Activated CD4-positive, alpha-beta T cell treated with anti-CD3 and anti-CD28 coated beads, Interleukin-2, amount 50 U/mL, for 48 hours (primary cell): Measurements from ENCODE around the gene SQSTM1.
A peak's percentile ranks its signal among the peaks of the same experiment; 100 is the strongest.

Experiments
- DNase-seq, 2 experiments: peaks; one replicate each; pipeline ENCODE4 v3.0.0-alpha.2; 2020

SQSTM1 gene

DNA sequence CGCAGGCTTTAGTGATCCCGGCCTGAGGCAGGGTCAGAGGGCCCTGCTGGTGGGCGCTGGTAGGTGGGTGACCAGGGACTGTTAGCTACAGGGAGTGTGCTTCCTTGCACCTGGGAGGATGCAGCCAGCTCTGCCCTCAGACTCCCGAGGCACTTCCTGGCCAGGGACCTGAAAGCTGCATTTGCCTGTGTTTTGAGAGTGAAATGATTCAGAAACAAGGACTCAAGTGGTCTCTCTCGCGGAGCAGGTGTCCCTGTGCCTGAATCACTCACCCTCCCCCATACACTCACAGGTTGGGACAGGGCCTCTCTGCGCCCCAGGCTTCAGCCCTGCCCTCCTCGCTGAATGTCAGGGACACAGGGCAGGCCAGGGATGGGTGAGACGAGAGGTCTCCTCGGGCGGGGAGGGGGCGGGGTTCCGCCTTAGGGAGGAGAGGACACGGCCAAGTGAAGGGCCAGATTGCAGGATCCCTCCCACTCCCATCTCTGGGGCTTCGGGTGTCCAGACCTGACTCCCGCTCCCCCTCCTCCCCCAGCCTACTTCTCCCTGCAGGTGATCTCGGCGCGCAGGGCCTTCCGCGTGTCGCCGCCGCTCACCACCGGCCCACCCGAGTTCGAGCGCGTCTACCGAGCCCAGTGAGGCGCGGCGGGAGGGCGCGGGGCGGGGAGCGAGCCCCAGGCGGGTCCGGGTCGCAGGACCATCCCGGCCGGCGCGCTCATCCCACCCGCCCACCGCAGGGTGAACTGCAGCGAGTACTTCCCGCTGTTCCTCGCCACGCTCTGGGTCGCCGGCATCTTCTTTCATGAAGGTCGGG lies 25.4 kb upstream of the SQSTM1 start:
- DNase-seq = peak in 1 of 2 experiments; percentile 29

DNA sequence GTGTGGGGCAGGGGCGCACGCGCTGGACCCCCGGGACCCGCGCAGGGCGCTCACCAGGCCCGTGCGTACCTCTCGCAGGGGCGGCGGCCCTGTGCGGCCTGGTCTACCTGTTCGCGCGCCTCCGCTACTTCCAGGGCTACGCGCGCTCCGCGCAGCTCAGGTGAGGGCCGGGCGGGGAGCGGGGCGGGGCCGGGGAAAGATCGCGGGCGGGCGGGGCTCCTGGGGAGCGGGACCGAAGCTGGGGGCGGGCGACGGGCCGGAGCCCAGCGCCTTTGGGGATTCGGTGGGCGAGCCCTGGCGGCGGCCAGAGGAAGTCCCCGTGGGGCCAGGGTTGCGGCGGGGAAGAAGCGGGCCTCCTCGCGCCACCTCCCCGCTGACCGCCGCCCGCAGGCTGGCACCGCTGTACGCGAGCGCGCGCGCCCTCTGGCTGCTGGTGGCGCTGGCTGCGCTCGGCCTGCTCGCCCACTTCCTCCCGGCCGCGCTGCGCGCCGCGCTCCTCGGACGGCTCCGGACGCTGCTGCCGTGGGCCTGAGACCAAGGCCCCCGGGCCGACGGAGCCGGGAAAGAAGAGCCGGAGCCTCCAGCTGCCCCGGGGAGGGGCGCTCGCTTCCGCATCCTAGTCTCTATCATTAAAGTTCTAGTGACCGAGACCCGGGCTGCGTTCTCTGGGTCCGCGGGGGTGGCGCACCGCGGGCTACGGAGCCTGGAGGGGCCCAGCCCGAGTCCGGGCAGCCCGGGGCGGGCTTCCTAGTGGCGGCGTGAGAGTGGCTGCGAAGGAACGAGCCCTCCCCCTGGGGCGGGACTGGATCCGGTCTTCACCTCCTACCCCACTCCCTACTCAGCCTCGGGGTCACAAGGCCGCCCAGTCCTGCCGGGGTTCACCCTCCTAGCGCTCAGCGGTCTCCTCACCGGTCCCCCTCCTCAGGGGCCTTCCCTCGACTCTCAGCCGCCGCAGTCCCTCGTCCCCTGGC lies 24.6 kb upstream of the SQSTM1 start:
- peak; percentile 75 to 78 for DNase-seq

DNA sequence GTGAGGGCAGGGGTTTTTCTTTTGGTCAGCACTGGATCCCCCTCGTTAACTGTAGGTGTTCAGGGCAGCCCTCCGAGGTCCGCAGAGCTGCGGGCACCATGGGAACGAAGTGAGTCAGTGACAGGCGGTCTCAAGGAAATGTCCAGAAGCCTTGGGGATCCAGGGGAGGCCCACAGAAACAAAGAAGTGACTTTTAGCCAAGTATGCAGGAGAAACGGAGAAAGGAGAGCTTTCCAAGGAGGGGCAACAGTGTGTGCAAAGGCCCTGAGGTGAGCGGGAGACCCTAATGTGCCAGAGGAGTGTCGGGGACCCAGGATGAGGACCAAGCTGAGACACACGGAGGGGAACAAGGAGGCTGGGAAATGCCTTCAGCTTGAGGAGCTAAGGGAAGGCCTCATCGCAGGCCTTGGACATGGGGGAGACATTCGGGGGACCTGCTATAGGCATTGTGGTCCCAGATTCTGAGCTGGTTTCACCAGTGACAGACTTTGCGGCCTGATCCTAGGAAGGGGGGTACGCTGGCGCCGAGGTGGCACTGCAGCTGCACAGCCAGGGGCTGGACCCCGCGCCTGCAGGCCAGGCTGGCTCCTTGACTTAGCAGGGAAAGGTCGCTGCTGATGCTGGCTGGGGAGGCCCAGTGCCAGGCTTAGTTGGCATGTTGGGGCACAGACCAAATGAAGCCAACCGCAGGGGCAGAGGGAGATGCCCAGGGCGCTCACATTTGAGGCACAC lies 23.7 kb upstream of the SQSTM1 start:
- DNase-seq = no peak

DNA sequence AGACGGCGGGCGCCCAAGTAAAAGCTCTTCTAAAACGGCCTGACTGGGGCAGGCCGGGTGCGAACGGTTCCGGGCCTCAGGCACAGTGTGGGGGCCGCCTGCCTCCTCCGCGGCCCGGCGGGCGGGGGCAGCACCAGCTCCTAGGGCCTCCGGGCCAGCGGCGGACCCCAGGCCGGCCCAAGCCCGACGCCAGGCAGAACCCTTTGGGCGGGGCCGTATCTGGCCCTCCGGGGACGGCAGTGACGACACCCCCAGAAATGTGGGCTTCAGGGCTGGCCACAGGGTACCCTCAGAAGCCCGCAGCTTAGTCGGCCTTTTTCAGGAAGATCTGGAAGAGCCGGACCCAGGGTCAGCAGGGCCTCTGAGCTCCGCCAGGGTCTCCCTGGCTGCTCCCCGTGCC lies 23.0 kb upstream of the SQSTM1 start:
- DNase-seq = no peak

DNA sequence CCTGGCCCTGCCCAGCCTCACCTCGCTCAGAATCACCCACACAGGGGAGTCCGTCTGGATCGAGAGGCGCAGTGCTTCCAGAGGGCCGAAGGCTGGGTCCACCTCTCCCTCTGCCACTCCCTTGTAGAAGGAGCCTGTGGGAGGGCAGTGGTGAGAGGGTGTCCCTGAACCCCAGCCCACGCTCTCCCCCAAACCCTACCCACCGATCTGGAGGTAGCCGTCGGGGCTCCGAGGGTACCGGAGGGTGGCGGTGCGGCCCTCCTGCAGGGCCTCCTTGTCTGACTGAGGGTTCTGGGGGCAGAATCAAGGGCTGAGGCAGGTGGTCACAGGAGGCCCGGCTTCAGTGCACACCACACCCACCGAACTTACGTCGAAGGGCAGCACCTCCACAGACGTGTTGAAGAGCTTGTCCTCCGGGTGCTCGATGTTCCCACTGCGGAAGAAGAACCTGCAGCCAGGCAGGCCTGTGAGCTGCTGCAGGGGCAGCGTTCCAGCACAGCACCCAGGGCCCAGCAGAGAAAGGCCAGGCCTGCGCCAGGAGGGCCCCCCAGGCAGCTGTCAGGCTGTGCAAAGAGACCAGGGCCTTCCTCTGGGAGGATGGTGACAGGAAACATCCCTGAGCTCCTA lies 22.4 kb upstream of the SQSTM1 start:
- no peak for DNase-seq

DNA sequence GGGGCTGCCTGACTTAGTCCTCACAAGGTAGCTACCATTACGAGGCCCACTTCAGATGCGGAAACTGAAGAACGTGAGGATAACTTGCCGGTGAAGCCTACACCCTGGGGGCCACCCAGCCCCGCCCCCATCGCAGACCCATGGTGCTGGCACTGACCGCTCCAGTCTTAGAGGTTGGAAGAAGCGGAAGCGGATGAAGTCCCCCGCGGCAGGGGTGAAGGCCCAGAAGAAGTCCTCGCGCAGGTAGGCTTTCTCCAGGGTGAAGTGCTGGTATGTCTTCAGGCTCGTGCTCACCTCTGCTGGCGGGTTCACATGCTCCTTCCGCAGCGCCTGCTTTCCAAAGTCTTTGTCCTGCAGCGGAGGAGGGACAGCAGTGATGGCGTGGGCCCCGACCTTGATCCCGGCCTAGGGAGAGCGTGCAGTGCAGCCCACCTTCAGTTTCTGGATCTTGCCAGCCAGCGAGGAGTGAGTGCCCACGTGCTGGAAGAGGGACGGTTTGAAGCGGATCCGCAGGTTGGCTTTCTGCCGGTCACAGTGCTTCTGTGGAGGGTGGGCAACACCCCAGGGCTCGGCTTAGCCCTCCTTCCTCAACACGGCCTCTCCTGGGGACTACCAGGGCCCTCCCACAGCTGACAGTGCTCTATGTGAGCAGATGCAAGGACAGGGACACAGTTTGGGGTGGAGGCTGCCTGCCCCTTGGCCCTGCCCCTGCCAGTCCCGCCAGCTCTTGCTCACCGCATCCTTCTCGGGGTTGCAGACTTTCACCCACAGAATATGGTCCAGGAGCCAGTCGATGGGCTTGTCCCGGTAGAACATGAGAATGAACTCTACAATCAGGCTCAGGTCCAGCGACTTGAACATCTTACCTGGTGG lies 21.7 kb upstream of the SQSTM1 start:
- no peak for DNase-seq

DNA sequence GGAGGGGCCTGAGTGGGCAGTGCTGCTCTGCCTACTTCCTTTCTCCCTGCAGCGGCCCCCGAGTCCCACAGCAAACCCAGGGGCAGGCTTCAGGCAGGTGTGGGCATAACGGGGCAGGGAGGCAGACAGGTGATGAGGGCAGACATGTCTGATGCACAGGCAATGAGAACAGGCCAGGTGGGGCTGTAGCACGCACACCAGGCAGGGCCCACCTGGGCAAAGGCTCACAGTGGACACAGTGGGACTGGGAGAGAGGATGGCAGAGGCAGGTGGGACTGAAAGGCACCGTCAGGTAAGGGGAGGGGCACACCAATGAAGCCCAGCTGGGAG lies 21.1 kb upstream of the SQSTM1 start:
- no peak for DNase-seq

DNA sequence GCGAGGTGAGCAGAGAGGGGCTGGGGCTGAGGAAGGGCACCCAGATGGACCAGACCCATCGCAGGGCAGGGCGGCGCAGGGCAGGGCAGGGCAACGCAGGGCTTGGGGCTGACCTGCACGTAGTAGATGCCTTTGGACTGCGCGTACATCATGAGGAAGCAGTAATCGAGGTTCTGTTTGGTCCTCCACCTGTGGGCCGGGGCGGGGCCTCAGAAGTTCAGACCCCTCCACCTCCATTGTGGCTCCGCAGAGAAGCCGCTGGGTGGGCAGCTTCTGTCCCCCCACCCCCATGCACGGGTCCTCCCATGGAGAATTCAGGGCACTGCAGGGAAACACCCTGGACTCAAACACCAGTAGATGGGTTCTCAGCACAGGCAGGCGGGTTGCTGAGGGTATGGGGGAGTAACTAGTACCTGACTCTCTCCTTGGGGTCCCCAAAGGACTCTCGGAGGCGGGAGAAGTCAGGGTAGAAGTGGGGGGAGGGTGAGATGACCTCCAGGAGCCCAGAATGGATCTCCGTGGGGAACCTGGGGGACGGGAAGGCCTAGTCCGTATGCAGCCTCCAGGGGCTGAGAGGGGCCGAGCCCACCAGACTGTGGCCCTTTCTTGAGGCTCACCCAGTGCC lies 20.5 kb upstream of the SQSTM1 start:
- DNase-seq = no peak

DNA sequence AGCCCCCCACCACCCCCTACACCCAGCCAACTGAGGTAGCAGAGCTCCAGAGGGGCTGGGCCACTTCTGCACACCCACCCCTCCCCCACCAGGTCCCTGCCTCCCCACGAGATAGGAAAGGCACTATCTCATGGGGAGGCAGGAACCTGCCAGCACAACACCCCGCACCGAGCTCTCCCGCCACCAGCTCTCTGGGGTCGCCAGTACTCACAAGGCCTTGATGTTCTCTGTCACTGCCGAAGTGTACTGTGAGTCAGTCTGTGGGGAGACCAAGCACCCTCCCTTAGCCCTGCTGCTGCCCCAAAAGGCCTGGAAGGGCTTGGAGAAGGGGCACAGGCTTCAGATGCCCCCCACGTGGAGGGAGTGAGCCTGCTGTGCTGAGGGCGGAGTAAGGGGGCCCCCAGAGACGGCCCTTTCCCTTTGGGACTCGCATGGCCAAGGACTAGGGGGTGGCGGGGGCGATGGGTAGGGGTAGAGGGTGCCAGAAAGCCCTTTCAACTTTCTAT lies 20.0 kb upstream of the SQSTM1 start:
- no peak for DNase-seq

DNA sequence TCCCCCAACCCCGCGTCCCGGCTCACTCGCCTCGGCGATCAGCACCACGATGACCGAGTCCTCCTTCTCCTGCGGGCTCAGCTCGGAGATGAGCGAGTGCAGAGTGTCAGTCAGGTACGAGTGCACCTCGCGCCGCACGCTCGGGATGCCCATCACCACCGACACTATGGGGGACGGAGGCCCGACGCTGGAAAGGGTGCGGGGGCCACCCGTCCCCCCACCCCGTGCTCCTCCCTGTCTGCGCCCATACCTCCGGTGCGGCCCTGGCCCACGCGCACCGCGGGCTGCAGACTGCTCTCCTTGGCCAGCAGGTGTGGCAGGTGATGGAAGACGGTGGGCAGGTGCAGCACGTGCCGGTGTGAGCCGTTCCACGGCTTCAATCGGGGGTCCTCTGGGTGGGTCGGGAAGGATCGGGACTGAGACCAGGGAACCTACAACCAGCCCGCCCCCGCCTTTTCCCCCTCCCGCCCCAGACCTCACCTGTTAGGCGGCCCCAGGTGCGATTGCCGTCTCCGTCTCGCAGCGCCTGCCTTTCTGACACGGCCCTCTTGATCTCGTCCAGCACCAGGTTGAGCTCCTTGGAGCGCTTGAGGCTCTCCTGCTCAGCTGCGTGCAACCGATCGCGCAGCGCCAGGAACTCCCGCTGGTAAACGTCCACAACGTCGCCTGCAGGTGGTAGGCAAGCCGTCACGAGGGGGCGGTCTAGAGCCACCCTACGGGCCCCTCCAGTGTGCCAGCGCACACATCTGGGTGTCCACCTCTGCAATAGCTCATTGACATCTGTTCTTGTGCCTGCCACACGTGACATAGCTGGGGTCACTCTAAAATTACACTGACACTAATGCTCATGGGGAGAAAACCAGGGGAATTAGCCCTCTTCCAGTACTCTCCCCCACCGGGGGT lies 19.1 kb upstream of the SQSTM1 start:
- DNase-seq = peak; percentile 92

DNA sequence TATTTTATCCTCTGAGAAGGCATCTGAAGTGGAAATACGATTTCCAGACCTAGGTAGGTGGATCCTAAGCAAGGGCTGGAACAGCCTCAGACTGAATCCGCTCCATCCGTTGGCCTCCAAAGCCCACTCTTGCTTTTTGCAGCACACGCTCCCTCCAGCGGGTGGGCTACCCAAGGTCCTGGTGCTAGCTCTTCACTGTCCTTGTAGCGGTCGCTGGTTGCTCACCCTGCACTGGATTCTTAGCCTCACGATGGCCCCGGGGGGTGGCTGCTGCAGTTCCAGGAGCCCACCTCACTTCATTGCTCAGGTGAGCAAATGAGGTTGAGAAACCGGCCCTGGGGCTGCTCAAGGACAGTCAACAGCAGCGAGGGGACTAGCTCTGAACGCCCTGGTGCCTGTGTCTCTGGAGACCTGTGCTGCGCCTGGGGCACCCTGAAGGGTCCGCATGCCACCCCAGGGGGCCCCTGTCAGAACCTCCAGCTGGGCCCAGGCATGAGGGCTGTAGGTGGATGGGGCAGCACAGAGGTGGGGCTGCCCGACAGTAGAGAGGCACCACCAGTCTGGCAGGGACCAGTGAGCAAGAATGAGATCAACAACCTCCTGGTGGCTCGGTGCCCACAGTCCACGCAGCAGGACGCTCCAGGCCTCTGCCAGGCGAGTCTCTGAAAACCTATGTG lies 18.4 kb upstream of the SQSTM1 start:
- no peak for DNase-seq

DNA sequence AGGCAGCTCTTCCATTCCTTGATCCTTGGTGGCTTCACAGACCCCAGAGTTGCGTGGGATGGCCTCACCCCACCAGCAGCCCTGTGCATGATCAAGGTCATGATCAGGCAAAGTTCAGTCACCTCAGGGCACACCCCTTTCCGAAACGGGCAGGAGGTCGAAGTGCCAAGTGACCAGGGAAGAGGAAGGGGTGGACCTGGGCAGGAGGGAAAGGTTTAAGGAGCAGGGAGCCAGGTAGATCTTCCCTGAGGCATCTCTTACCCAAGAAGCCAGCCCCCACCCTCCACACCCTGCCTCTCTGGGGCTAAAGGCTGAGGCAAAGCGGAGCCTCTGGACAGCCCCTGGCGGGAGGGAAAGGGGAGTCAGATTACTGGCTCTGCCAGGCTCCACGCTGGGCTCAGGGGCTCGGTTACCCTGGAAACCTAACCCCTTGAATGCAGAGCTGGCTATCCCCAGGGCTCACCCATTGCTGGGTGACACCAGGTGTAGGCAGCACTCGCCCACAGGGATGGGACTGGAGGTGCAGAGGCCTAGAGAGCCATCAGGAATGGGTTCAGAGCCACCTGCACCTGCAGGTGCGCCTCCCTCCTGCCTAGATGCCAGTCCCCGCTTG lies 17.6 kb upstream of the SQSTM1 start:
- DNase-seq = no peak

DNA sequence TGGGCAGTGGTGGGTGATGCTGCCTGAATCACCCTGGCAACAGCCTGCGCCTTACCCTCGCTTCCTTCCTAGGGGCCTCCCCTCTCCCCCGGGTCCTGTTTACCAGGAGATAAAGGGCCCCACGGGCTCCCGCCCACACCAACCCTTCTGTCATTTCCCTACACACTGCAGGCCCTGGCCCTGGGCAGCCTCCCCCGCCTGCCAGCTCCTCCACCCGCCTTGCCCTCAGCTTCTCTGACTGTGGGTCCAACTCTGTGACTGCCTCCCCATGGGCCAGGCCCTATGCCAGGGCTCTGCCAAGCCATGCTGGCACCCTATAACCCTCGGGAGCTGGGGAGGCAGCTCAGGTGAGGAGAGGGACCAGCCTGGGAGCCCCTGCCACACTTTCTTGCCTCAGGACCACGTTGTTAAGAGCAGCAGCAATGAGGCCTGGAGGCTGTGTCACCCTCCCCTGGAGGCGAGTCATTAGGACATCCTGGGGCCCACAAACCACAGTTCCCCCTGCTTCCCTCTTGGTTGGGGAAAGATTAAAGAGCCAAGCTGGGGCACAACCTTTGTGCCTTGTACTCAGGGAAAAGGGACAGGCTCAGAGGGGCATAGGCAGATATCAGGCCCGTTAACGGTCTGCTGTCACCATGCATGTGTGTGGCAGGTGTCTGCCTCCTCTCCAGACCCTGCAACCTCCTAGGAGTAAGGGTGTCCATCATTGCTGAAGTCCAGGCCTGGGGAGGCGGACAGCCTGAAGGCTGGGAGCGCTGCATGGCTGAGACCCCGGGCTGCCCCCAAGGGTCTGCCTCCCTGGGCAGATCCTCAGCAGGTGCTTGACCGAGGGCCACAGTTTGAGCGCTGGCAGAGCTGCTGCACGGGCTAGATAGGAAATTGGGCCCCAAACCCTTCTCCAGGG lies 16.8 kb upstream of the SQSTM1 start:
- peak; percentile 73 to 78 for DNase-seq

DNA sequence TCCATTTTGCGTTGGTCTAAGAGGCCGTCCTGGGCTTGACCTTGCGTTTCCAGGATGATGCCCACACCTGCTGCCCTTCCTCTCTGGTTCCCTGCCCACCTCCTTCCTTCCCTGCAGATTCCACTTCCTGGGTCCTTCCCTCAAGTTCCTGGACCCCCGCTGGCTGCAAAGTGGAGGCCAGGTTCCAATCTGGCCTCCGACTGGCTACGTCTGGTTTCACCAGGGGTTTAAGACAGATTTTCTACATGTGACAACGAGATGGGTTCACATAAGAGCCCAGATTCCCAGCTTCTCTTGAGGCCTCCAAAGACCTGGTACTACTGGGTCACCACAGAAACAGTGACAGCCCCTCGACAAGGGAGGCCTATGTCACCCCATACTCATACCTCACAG lies 16.2 kb upstream of the SQSTM1 start:
- no peak for DNase-seq

DNA sequence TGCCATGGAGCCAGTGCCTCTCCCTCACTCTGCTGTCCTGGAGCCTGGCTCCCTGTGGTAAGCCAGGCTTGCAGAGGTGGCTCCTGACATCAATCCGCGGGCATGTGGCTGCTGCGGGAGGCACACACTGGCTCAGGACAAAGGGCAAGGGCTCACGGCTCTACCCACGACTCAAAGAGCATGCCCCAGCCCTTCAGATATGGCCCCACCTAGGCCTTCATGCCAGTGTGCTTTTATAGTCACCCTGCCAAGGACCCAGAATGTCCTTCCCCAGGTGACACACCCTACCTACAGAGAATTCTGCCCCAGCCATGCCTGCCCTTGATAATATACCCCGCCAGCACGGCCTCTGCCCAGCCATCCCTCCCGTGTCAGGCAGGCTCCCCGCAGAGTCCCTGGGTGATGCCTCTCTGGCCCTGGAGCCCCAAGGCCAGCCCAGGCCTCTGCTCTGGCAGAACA lies 15.6 kb upstream of the SQSTM1 start:
- DNase-seq = no peak

DNA sequence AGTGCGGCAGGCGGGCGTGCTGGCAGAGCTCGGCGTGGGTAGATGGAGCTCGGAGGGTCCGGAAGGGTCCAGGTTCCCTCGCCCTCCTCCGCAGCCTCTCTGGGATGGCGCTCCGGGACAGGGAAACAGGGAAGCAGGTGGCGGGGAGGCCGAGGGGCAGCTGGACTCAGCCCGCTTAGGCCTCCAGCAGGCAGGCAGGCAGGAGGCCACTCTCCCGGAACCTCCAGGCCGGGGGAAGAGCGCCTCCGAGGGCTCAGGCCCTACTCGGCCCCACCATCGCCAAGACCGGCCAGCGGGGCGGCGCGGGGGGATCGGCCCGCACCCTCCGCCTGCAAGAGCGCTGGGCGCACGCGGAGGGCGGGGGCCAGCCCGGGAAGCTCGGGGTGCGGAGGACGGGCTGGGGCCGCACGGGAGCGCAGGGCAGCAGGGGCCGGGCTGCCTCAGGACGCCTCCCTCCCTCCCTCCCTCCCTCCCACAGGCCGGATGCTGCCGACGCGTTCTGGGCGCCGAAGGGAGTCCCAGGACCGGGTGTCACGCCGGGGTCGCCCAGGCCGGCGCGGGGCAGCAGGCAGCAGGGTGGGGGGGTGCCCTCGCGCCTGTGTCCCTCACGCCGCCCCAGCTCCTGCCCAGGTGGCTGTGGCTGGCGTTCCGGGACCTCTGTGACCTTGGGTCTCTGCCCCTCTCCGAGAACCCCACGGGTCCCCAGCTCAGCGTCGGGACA lies 15.0 kb upstream of the SQSTM1 start:
- DNase-seq = peak; percentile 40 to 49
